ENCODE measurements around the gene TUBGCP2. TPM values are rescaled to one million over a fixed set of nuclear protein-coding genes. Genes with fewer than 3 reads are reported as not detected.

The TUBGCP2 gene
- total RNA-seq, 4 donors from 2014 or later = 26.8 to 61.9 (median 44.4) TPM

DNA sequence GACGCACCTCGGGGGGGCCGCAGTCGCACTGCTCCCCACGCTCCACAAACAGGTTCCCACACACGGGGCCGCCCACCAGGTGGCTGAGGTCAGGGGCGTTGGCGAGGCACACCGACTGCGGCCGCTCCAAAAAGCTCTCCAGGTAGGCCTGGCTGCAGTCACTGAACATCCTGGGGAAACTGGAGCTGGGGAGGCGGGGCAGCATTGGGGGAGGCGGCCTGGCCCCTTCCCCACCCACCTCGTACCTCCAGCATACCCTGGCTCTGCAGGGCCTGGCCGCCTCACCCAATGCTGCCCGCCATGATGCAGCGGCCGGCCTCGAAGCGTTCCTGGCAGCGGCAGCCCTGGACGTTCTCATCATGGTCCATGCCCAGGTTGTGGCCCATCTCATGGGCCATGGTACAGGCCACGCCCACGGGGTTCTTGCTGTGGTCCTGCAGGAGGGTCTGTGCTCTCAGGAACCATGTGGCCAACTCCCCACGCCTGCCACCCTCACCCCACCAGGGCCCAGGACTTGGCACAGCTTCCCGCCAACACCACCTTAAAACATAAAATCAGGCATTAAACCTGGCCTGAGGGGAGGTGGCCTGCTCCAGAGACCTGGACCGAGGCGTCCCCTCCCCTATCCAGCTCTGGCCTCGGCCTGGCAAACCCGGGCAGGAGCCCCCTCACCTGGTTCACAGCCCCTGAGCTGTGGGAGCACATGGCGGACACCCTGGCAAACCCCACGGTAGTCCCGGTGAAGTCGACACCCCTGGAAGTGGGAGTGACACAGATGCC is 37.0 kb downstream of the TUBGCP2 start:
- DNase-seq = no peak
- intact Hi-C loops (cut with DNase I; ENCODE audit: low total_unique reads) = no loop called here
- no peak overlapping the region for H3K27ac ChIP-seq
- H3K36me3 ChIP-seq = no peaks in the 10 kb centered on the region
- no peak for TF ChIP-seq CTCF (IDR thresholded peaks at IDR 0.05)
- TF ChIP-seq POLR2A (IDR thresholded peaks at IDR 0.05) = no peak
- no peak overlapping the region for H3K4me3 ChIP-seq
- H3K27me3 ChIP-seq = no peaks in the 10 kb centered on the region
- peaks cover 0 to 4% of the 10 kb centered on the region in 2 donors for H3K4me1 ChIP-seq
- H3K9me3 ChIP-seq = no peaks in the 10 kb centered on the region

GRCh38 chr10:133270773-133271297 is 37.8 kb downstream of the TUBGCP2 start:
- no peaks in the 10 kb centered on the region for H3K4me1 ChIP-seq
- TF ChIP-seq POLR2A (IDR thresholded peaks at IDR 0.05) (no peak), CTCF (IDR thresholded peaks at IDR 0.05) (no peak)
- intact Hi-C loops (cut with DNase I; ENCODE audit: low total_unique reads) = no loop called here
- DNase-seq = no peak
- H3K4me3 ChIP-seq = no peak overlapping the region
- H3K27me3 ChIP-seq = no peaks in the 10 kb centered on the region
- H3K27ac ChIP-seq = no peak overlapping the region
- H3K9me3 ChIP-seq = no peaks in the 10 kb centered on the region
- H3K36me3 ChIP-seq = no peaks in the 10 kb centered on the region

DNA sequence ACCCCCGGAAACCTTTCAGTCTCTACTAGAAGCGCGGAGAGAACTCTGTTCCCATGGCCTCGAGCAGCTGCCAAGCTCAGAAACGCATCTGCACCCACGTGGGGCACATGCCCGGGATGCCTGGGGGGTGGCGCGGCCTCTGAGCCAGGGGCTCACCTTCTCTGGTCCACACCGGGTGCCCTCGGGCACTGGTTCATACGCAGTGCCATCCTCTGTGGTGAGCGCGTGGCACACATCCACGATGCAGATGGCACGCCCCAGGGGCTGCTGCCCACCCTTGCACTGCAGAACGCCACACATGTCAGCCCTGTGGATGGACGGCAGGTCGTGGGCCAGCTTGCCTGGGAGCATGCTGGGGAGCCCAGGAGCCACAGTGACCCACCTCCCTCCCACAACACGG is 38.5 kb downstream of the TUBGCP2 start:
- intact Hi-C loops (cut with DNase I; ENCODE audit: low total_unique reads) = no loop called here
- Histone ChIP-seq H3K4me3 (no peak overlapping the region), H3K27me3 (no peaks in the 10 kb centered on the region), H3K9me3 (no peaks in the 10 kb centered on the region), H3K27ac (no peak overlapping the region), H3K4me1 (no peaks in the 10 kb centered on the region), H3K36me3 (no peaks in the 10 kb centered on the region)
- no peak for DNase-seq
- TF ChIP-seq CTCF (IDR thresholded peaks at IDR 0.05) (no peak), POLR2A (IDR thresholded peaks at IDR 0.05) (no peak)

DNA sequence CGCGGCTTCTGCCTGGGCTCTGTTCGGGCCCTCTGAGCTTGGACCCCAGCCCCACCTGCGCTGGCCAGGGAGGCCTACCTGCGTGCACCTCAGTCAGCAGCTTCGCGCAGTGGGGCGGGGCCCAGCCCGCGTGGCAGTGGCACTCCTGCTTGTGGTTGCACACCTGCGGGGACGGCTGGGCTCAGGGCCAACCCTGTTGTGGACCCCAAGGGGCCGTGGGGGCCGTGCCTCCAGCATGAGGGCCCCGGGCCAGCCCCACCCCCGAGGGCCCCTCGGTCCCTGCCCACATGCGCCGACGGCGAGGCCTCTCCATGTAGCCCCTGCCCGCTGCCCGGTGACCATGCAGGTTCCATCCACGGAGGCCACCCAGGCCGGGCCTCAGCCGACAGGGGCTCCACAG is 39.3 kb downstream of the TUBGCP2 start:
- TF ChIP-seq CTCF (IDR thresholded peaks at IDR 0.05) (no peak), POLR2A (IDR thresholded peaks at IDR 0.05) (no peak)
- H3K9me3 ChIP-seq = no peaks in the 10 kb centered on the region
- H3K27ac ChIP-seq = no peak overlapping the region
- intact Hi-C loops (cut with DNase I; ENCODE audit: low total_unique reads) = no loop called here
- H3K27me3 ChIP-seq = no peaks in the 10 kb centered on the region
- no peak overlapping the region for H3K4me3 ChIP-seq
- H3K36me3 ChIP-seq = no peaks in the 10 kb centered on the region
- no peaks in the 10 kb centered on the region for H3K4me1 ChIP-seq
- DNase-seq = no peak

- DNase-seq = no peak
- no peaks in the 10 kb centered on the region for H3K36me3 ChIP-seq
- no peak overlapping the region for H3K4me3 ChIP-seq
- H3K27ac ChIP-seq = no peak overlapping the region
- no peaks in the 10 kb centered on the region for H3K4me1 ChIP-seq
- H3K27me3 ChIP-seq = no peaks in the 10 kb centered on the region
- TF ChIP-seq POLR2A (IDR thresholded peaks at IDR 0.05) (no peak), CTCF (IDR thresholded peaks at IDR 0.05) (no peak)
- intact Hi-C loops (cut with DNase I; ENCODE audit: low total_unique reads) = no loop called here
- no peaks in the 10 kb centered on the region for H3K9me3 ChIP-seq
Observed at GRCh38 chr10:133268532-133268931, 40.1 kb downstream of the TUBGCP2 start.
